Measurements from ENCODE around the gene DHX38.

DHX38 gene

GRCh38 chr16:72112452-72112792 is 18.8 kb downstream of the DHX38 start:
- Histone ChIP-seq H3K14ac (ENCODE audit: low read length) (no peak overlapping the region), H3K4me2 (ENCODE audit: low read length) (no peak overlapping the region), H2BK5ac (ENCODE audit: low read depth, low read length, poor library complexity) (no peak overlapping the region), H3K9me3 (ENCODE audit: insufficient read depth, low read depth, low read length) (peaks cover 5% of the 10 kb centered on the region), H2AFZ (ENCODE audit: insufficient read depth, low read length, poor library complexity) (no peak overlapping the region), H3K79me2 (ENCODE audit: control insufficient read depth, insufficient read depth, low read length, poor library complexity) (no peaks in the 10 kb centered on the region), H3K4me1 (ENCODE audit: control insufficient read depth in 1 of 2, insufficient read depth in 2 of 2, low read length in 2 of 2) (no peaks in the 10 kb centered on the region), H2AK5ac (ENCODE audit: low read length) (no peak overlapping the region), H2BK120ac (ENCODE audit: insufficient read depth, low read length, poor library complexity) (no peak overlapping the region), H2BK12ac (ENCODE audit: low read length) (no peak overlapping the region), H3K36me3 (ENCODE audit: control insufficient read depth in 1 of 2, insufficient read depth in 2 of 2, low read length in 2 of 2) (peaks cover 44 to 55% of the 10 kb centered on the region in 2 experiments), H4K12ac (ENCODE audit: low read depth, low read length) (no peak overlapping the region), H3K27ac (ENCODE audit: low read depth, low read length) (no peak overlapping the region), H4K91ac (ENCODE audit: low read depth, low read length) (no peak overlapping the region), H3K79me1 (ENCODE audit: low read length) (no peaks in the 10 kb centered on the region), H3K4me3 (ENCODE audit: low read depth, low read length) (no peak overlapping the region), H3K23ac (ENCODE audit: low read length) (no peak overlapping the region), H3K4ac (ENCODE audit: low read depth, low read length) (no peak overlapping the region), H3K9ac (ENCODE audit: low read length) (no peak overlapping the region), H3K27me3 (ENCODE audit: insufficient read depth, low read length) (no peaks in the 10 kb centered on the region), H3K18ac (ENCODE audit: low read length) (no peak overlapping the region), H4K8ac (ENCODE audit: low read depth, low read length) (no peak overlapping the region)
- no CpG with 5 or more reads among the region's 15 CpGs for WGBS (ENCODE audit: extremely low coverage, insufficient coverage, insufficient read length)
- no peak for DNase-seq

- Histone ChIP-seq H3K79me1 (ENCODE audit: low read length) (no peaks in the 10 kb centered on the region), H3K9me3 (ENCODE audit: insufficient read depth, low read depth, low read length) (peaks cover 5% of the 10 kb centered on the region), H3K4me1 (ENCODE audit: control insufficient read depth in 1 of 2, insufficient read depth in 2 of 2, low read length in 2 of 2) (no peaks in the 10 kb centered on the region), H2AK5ac (ENCODE audit: low read length) (no peak overlapping the region), H3K79me2 (ENCODE audit: control insufficient read depth, insufficient read depth, low read length, poor library complexity) (no peaks in the 10 kb centered on the region), H4K12ac (ENCODE audit: low read depth, low read length) (no peak overlapping the region), H2BK5ac (ENCODE audit: low read depth, low read length, poor library complexity) (no peak overlapping the region), H3K18ac (ENCODE audit: low read length) (no peak overlapping the region), H3K9ac (ENCODE audit: low read length) (no peak overlapping the region), H3K4me3 (ENCODE audit: low read depth, low read length) (no peak overlapping the region), H2BK12ac (ENCODE audit: low read length) (no peak overlapping the region), H4K91ac (ENCODE audit: low read depth, low read length) (no peak overlapping the region), H3K14ac (ENCODE audit: low read length) (no peak overlapping the region), H3K36me3 (ENCODE audit: control insufficient read depth in 1 of 2, insufficient read depth in 2 of 2, low read length in 2 of 2) (peaks cover 40 to 49% of the 10 kb centered on the region in 2 experiments), H3K4me2 (ENCODE audit: low read length) (no peak overlapping the region), H3K4ac (ENCODE audit: low read depth, low read length) (no peak overlapping the region), H4K8ac (ENCODE audit: low read depth, low read length) (no peak overlapping the region), H2BK120ac (ENCODE audit: insufficient read depth, low read length, poor library complexity) (no peak overlapping the region), H3K27ac (ENCODE audit: low read depth, low read length) (no peak overlapping the region), H3K27me3 (ENCODE audit: insufficient read depth, low read length) (no peaks in the 10 kb centered on the region), H2AFZ (ENCODE audit: insufficient read depth, low read length, poor library complexity) (no peak overlapping the region), H3K23ac (ENCODE audit: low read length) (no peak overlapping the region)
- no CpG with 5 or more reads among the region's 7 CpGs for WGBS (ENCODE audit: extremely low coverage, insufficient coverage, insufficient read length)
- DNase-seq: no peak
These were observed 19.4 kb downstream of the DHX38 start for GRCh38 chr16:72112906-72113615.

- no peak overlapping the region for H3K4me2 ChIP-seq (ENCODE audit: low read length)
- peaks cover 35 to 44% of the 10 kb centered on the region in 2 experiments for H3K36me3 ChIP-seq (ENCODE audit: control insufficient read depth in 1 of 2, insufficient read depth in 2 of 2, low read length in 2 of 2)
- H2BK120ac ChIP-seq (ENCODE audit: insufficient read depth, low read length, poor library complexity): no peak overlapping the region
- no peaks in the 10 kb centered on the region for H3K79me1 ChIP-seq (ENCODE audit: low read length)
- no peaks in the 10 kb centered on the region for H3K79me2 ChIP-seq (ENCODE audit: control insufficient read depth, insufficient read depth, low read length, poor library complexity)
- H2AK5ac ChIP-seq (ENCODE audit: low read length): no peak overlapping the region
- no peak overlapping the region for H3K23ac ChIP-seq (ENCODE audit: low read length)
- no peak overlapping the region for H3K4me3 ChIP-seq (ENCODE audit: low read depth, low read length)
- no peak overlapping the region for H2BK5ac ChIP-seq (ENCODE audit: low read depth, low read length, poor library complexity)
- H2BK12ac ChIP-seq (ENCODE audit: low read length): no peak overlapping the region
- no peak overlapping the region for H4K12ac ChIP-seq (ENCODE audit: low read depth, low read length)
- no peak overlapping the region for H3K27ac ChIP-seq (ENCODE audit: low read depth, low read length)
- no peak overlapping the region for H3K9ac ChIP-seq (ENCODE audit: low read length)
- H4K91ac ChIP-seq (ENCODE audit: low read depth, low read length): no peak overlapping the region
- H3K4me1 ChIP-seq (ENCODE audit: control insufficient read depth in 1 of 2, insufficient read depth in 2 of 2, low read length in 2 of 2): no peaks in the 10 kb centered on the region
- H3K4ac ChIP-seq (ENCODE audit: low read depth, low read length): no peak overlapping the region
- H3K9me3 ChIP-seq (ENCODE audit: insufficient read depth, low read depth, low read length): peaks cover 2% of the 10 kb centered on the region
- H4K8ac ChIP-seq (ENCODE audit: low read depth, low read length): no peak overlapping the region
- H3K14ac ChIP-seq (ENCODE audit: low read length): no peak overlapping the region
- H2AFZ ChIP-seq (ENCODE audit: insufficient read depth, low read length, poor library complexity): no peak overlapping the region
- no peak overlapping the region for H3K18ac ChIP-seq (ENCODE audit: low read length)
- DNase-seq: no peak
- H3K27me3 ChIP-seq (ENCODE audit: insufficient read depth, low read length): no peaks in the 10 kb centered on the region
These were observed 19.9 kb downstream of the DHX38 start for GRCh38 chr16:72113616-72113945.

GRCh38 chr16:72120026-72120425 is 26.4 kb downstream of the DHX38 start:
- Histone ChIP-seq H2BK5ac (ENCODE audit: low read depth, low read length, poor library complexity) (no peak overlapping the region), H3K4me1 (ENCODE audit: control insufficient read depth in 1 of 2, insufficient read depth in 2 of 2, low read length in 2 of 2) (no peaks in the 10 kb centered on the region), H3K4me3 (ENCODE audit: low read depth, low read length) (no peak overlapping the region), H3K23ac (ENCODE audit: low read length) (no peak overlapping the region), H3K18ac (ENCODE audit: low read length) (no peak overlapping the region), H3K79me1 (ENCODE audit: low read length) (no peaks in the 10 kb centered on the region), H3K79me2 (ENCODE audit: control insufficient read depth, insufficient read depth, low read length, poor library complexity) (no peaks in the 10 kb centered on the region), H2AK5ac (ENCODE audit: low read length) (no peak overlapping the region), H3K9ac (ENCODE audit: low read length) (no peak overlapping the region), H3K36me3 (ENCODE audit: control insufficient read depth in 1 of 2, insufficient read depth in 2 of 2, low read length in 2 of 2) (no peaks in the 10 kb centered on the region), H4K12ac (ENCODE audit: low read depth, low read length) (no peak overlapping the region), H3K4ac (ENCODE audit: low read depth, low read length) (no peak overlapping the region), H3K27ac (ENCODE audit: low read depth, low read length) (no peak overlapping the region), H2AFZ (ENCODE audit: insufficient read depth, low read length, poor library complexity) (no peak overlapping the region), H3K9me3 (ENCODE audit: insufficient read depth, low read depth, low read length) (no peaks in the 10 kb centered on the region), H2BK120ac (ENCODE audit: insufficient read depth, low read length, poor library complexity) (no peak overlapping the region), H2BK12ac (ENCODE audit: low read length) (no peak overlapping the region), H3K4me2 (ENCODE audit: low read length) (no peak overlapping the region), H3K14ac (ENCODE audit: low read length) (no peak overlapping the region), H3K27me3 (ENCODE audit: insufficient read depth, low read length) (no peaks in the 10 kb centered on the region), H4K91ac (ENCODE audit: low read depth, low read length) (no peak overlapping the region), H4K8ac (ENCODE audit: low read depth, low read length) (no peak overlapping the region)
- DNase-seq: no peak
- no CpG with 5 or more reads among the region's 5 CpGs for WGBS (ENCODE audit: extremely low coverage, insufficient coverage, insufficient read length)
